Left ventricle myocardium inferior (tissue), 1 donor: Measurements from ENCODE around the gene FAM204A. TPM values are rescaled to one million over a fixed set of nuclear protein-coding genes. Genes with fewer than 3 reads are reported as not detected.

Source experiments
- DNase-seq: peaks from one replicate; pipeline ENCODE4 v3.0.0-alpha.2; 2020
- H3K27ac ChIP-seq: fragments of 200-600 bp; replicated peaks from 2 replicates; pipeline ENCODE4 v1.8.0; 2021
- H3K27me3 ChIP-seq: fragments of 200-600 bp; 2 replicates; pipeline ENCODE4 v1.8.0; 2021; ENCODE audit warnings: low read depth
- H3K36me3 ChIP-seq: fragments of 200-600 bp; 2 replicates; pipeline ENCODE4 v1.8.0; 2021
- H3K4me1 ChIP-seq: fragments of 200-600 bp; 2 replicates; pipeline ENCODE4 v1.8.0; 2021
- H3K4me3 ChIP-seq: fragments of 200-600 bp; 2 replicates; pipeline ENCODE4 v1.8.0; 2021; ENCODE audit warnings: mild to moderate bottlenecking, moderate library complexity
- H3K9me3 ChIP-seq: fragments of 200-600 bp; replicated peaks from 2 replicates; pipeline ENCODE4 v1.8.0; 2021
- CTCF ChIP-seq: fragments of 200-600 bp; IDR thresholded peaks from 2 replicates; pipeline ENCODE4 v1.8.0; 2021; ENCODE audit warnings: antibody characterized with exemption, mild to moderate bottlenecking, borderline replicate concordance
- intact Hi-C: fragments of 100-400 bp; cut with micrococcal nuclease; formaldehyde crosslinking; loops from one replicate; pipeline ENCODE4 v1.11.0; 2022
- long read RNA-seq: library from polyadenylated mRNA; unstranded; transcript quantifications from one replicate; pipeline ENCODE4 v2.0.0, GENCODE V29; 2021
- total RNA-seq: library from RNA; stranded (reverse); fragmentation: NEBNext Ultra II Directional; extraction: Animal tissue kit (Norgen Biotek cat#: 25700); gene quantifications from one replicate; pipeline ENCODE4 v1.2.1, GENCODE V29; 2021
- donor health status: DM: no; HTN: yes; CAD: no; lungs with severe emphysema.

FAM204A gene
- 58.9 TPM for total RNA-seq
- long read RNA-seq, full-length matches to known transcripts = 25 of 28 reads
- long read RNA-seq, partial matches to known transcripts = 1 of 28 reads
- long read RNA-seq, other reads (novel, unspliced or antisense) = 2 of 28 reads

- peak; percentile 93 for DNase-seq
- Histone ChIP-seq H3K9me3 (no peaks in the 10 kb centered on the region), H3K27me3 (no peaks in the 10 kb centered on the region), H3K4me1 (peaks cover 56% of the 10 kb centered on the region), H3K4me3 (peak within 1 kb of the TSS; percentile 97), H3K27ac (peak within 1 kb of the TSS; percentile 88), H3K36me3 (no peaks in the 10 kb centered on the region)
- intact Hi-C loops = no loop called here
- TF ChIP-seq CTCF = no peak
Observed at GRCh38 chr10:118341791-118342637, at the start of gene FAM204A. TSS of gene FAM204A (minus strand) at chr10:118342324. CDS start at chr10:118336415, 5,909 bp downstream.

- H3K4me1 ChIP-seq = no peaks in the 10 kb centered on the region
- no peak overlapping the region for H3K27ac ChIP-seq
- no peak overlapping the region for H3K4me3 ChIP-seq
- no peak for TF ChIP-seq CTCF
- intact Hi-C loops = no loop called here
- H3K27me3 ChIP-seq = peaks cover 29% of the 10 kb centered on the region
- H3K36me3 ChIP-seq = no peaks in the 10 kb centered on the region
- H3K9me3 ChIP-seq = peaks cover 8% of the 10 kb centered on the region
- DNase-seq = no peak
Observed at GRCh38 chr10:118383699-118384098, 41.6 kb upstream of the FAM204A start.

GRCh38 chr10:118383063-118383689 is 41.1 kb upstream of the FAM204A start:
- Histone ChIP-seq H3K4me1 (no peaks in the 10 kb centered on the region), H3K9me3 (peaks cover 3% of the 10 kb centered on the region), H3K27me3 (peaks cover 24% of the 10 kb centered on the region), H3K36me3 (no peaks in the 10 kb centered on the region), H3K27ac (no peak overlapping the region), H3K4me3 (no peak overlapping the region)
- TF ChIP-seq CTCF = no peak
- intact Hi-C loops = no loop called here
- no peak for DNase-seq

GRCh38 chr10:118374404-118374803 is 32.3 kb upstream of the FAM204A start:
- H3K36me3 ChIP-seq = no peaks in the 10 kb centered on the region
- intact Hi-C loops = no loop called here
- H3K9me3 ChIP-seq = no peaks in the 10 kb centered on the region
- no peak overlapping the region for H3K4me3 ChIP-seq
- DNase-seq = no peak
- no peak overlapping the region for H3K27ac ChIP-seq
- no peaks in the 10 kb centered on the region for H3K4me1 ChIP-seq
- no peak for TF ChIP-seq CTCF
- H3K27me3 ChIP-seq = peaks cover 22% of the 10 kb centered on the region

GRCh38 chr10:118373786-118374185 is 31.7 kb upstream of the FAM204A start:
- Histone ChIP-seq H3K4me1 (no peaks in the 10 kb centered on the region), H3K9me3 (no peaks in the 10 kb centered on the region), H3K27me3 (peaks cover 22% of the 10 kb centered on the region), H3K27ac (no peak overlapping the region), H3K36me3 (no peaks in the 10 kb centered on the region), H3K4me3 (no peak overlapping the region)
- DNase-seq = no peak
- no peak for TF ChIP-seq CTCF
- intact Hi-C loops = no loop called here
